Right atrium auricular region (tissue), 2 donors: ENCODE data around the gene JARID2. TPM values are rescaled to one million over a fixed set of nuclear protein-coding genes. Genes with fewer than 3 reads are reported as not detected.

Experiments used
- DNase-seq: peaks from one replicate; pipeline ENCODE4 v3.0.0-alpha.2; 2019; ENCODE audit warnings: low spot score
- H3K27ac ChIP-seq, 2 donors: fragments of 200-600 bp; sonication (generic); 1 replicate in 1 of 2; 2 replicates in 1 of 2; pipeline ENCODE4 v1.5.1; 2016 to 2019
- H3K27me3 ChIP-seq, 2 donors: fragments of 200-600 bp; sonication (generic); one replicate each; pipeline versions ENCODE4 v1.5.1 to v1.6.0; 2017 to 2019
- H3K36me3 ChIP-seq: fragments of 200-600 bp; sonication (generic); one replicate; pipeline ENCODE4 v1.5.1; 2016
- H3K4me1 ChIP-seq, 2 donors: fragments of 200-600 bp; sonication (generic); one replicate each; pipeline versions ENCODE4 v1.5.1 to v1.6.0; 2017 to 2019
- H3K4me3 ChIP-seq, 2 donors: fragments of 200-600 bp; sonication (generic); 1 replicate in 1 of 2; 2 replicates in 1 of 2; pipeline ENCODE4 v1.5.1; 2017 to 2019; ENCODE audit warnings: mild to moderate bottlenecking in 1 of 2, moderate library complexity in 1 of 2
- H3K9me3 ChIP-seq, 2 donors: fragments of 200-600 bp; sonication (generic); one replicate each; pipeline ENCODE4 v1.5.1; 2019
- total RNA-seq, 2 donors: library from RNA; depleted of rRNA; stranded (reverse); fragments of >200 nt; gene quantifications; one replicate each; pipeline ENCODE4 v1.1.0, GENCODE V29; 2016
- TF ChIP-seq, protein P1 (sequence below), 2 donors: fragments of 200-600 bp; sonication (generic); IDR thresholded peaks; one replicate each; pipeline ENCODE4 v1.5.1; 2019; ENCODE audit warnings: antibody characterized with exemption in 2 of 2

The JARID2 gene
- total RNA-seq, 2 donors from 2014 or later, result 6.5 to 6.7 TPM

DNA sequence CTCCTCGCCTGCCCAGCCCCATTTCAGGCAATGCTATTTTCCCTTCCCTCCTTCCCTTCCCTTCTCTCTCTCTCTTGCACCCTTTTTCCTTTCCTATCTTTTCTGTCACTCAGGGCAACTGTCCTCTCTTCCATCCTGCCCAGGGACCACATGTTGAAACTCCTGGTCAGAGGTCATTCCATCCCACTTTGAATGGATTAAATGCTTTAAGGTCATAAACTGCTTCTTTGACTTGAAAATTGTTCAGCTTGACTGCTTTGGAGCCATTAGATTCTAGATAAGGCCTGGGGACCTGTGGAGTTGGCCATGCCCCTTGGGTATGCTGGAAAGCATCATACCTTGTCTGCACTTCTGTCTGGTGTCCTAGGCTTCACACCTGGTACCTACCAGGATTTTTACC lies 310.8 kb downstream of the JARID2 start:
- no peaks in the 10 kb centered on the region for H3K36me3 ChIP-seq
- no peaks in the 10 kb centered on the region for H3K9me3 ChIP-seq
- H3K4me3 ChIP-seq, result no peak overlapping the region
- no peak overlapping the region for H3K27ac ChIP-seq
- H3K4me1 ChIP-seq, result peaks cover 0 to 11% of the 10 kb centered on the region in 2 donors
- TF ChIP-seq, protein P1, sequence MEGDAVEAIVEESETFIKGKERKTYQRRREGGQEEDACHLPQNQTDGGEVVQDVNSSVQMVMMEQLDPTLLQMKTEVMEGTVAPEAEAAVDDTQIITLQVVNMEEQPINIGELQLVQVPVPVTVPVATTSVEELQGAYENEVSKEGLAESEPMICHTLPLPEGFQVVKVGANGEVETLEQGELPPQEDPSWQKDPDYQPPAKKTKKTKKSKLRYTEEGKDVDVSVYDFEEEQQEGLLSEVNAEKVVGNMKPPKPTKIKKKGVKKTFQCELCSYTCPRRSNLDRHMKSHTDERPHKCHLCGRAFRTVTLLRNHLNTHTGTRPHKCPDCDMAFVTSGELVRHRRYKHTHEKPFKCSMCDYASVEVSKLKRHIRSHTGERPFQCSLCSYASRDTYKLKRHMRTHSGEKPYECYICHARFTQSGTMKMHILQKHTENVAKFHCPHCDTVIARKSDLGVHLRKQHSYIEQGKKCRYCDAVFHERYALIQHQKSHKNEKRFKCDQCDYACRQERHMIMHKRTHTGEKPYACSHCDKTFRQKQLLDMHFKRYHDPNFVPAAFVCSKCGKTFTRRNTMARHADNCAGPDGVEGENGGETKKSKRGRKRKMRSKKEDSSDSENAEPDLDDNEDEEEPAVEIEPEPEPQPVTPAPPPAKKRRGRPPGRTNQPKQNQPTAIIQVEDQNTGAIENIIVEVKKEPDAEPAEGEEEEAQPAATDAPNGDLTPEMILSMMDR (IDR thresholded peaks at IDR 0.05), result no peak
- no peaks in the 10 kb centered on the region for H3K27me3 ChIP-seq
- DNase-seq, result no peak

DNA sequence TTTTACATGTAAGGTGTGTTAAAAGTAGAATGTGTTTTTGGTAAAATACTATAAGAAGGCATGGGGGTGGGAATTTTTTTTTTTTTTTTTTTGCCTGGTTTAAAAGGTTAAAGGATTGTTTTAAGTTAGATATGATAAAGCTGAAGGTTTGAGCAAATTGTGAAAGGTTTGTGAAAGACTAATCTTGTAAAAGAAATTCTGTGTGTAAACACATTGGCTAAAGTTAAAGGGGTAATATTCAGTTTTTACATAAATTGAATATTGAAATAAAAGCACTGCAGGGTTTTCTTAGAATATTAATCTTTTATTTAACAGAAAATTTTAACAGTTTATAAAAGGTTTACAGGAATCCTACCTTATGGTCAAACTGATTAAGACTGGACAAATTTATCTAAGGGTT lies 311.3 kb downstream of the JARID2 start:
- TF ChIP-seq, protein P1 (IDR thresholded peaks at IDR 0.05), result no peak
- no peaks in the 10 kb centered on the region for H3K27me3 ChIP-seq
- H3K4me3 ChIP-seq, result no peak overlapping the region
- H3K9me3 ChIP-seq, result no peaks in the 10 kb centered on the region
- DNase-seq, result no peak
- no peaks in the 10 kb centered on the region for H3K36me3 ChIP-seq
- H3K4me1 ChIP-seq, result peaks cover 0 to 6% of the 10 kb centered on the region in 2 donors
- no peak overlapping the region for H3K27ac ChIP-seq

DNA sequence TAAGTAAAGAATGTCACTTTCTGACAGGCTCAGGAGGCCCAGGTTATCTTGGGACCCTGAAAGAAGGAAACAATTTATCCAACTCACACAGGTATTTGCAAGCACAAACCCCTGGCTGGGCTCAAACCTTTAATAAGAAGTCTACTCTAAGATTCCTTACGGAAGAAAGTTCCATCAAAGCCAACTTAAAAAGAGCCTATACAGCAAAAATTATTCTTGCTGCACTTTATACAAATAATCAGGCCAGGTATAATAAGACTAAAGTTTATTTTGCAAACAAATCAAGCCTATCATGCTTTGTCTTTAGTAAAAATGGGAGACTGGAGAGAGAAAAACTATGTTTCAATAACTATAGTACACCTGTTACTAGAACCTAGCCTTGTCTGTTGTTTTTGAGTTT lies 314.8 kb downstream of the JARID2 start:
- H3K27me3 ChIP-seq, result no peaks in the 10 kb centered on the region
- no peaks in the 10 kb centered on the region for H3K4me1 ChIP-seq
- no peak overlapping the region for H3K27ac ChIP-seq
- H3K9me3 ChIP-seq, result no peaks in the 10 kb centered on the region
- H3K4me3 ChIP-seq, result no peak overlapping the region
- no peak for DNase-seq
- TF ChIP-seq, protein P1 (IDR thresholded peaks at IDR 0.05), result no peak
- no peaks in the 10 kb centered on the region for H3K36me3 ChIP-seq

DNA sequence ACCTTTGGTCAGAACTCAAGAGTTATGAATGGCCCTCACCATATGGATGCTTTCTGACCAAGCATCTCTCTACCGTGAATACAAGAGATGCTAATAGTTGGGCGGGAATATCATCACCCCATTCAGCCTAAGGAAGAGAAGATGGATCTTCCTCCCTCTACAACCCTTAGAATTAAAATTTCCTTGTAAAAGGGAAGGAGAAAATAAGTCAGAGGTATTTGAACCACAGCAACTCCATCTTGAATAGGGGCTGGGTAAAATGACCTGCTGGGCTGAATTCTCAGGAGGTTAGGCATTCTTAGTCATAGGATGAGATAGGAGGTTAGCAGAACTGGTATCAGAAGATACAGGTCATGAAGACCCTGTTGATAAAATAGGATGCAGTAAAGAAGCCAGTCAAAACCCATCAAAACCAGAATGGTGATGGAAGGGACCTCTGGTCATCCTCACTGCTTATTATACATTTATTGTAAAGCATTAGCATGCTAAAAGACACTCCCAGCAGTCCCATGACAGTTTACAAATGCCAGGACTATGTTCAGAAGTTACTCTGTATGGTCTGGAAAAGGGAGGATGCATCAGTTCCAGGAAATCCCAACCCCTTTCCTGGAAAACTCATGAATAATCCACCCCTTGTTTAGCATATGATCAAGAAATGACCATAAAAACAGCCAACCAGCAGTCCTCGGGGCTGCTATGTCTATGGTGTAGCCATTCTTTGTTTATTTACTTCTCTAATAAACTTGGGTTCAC lies 315.8 kb downstream of the JARID2 start:
- Histone ChIP-seq H3K27ac (no peak overlapping the region), H3K4me1 (no peaks in the 10 kb centered on the region), H3K4me3 (no peak overlapping the region), H3K27me3 (no peaks in the 10 kb centered on the region), H3K36me3 (no peaks in the 10 kb centered on the region), H3K9me3 (no peaks in the 10 kb centered on the region)
- TF ChIP-seq, protein P1 (IDR thresholded peaks at IDR 0.05), result no peak
- no peak for DNase-seq

DNA sequence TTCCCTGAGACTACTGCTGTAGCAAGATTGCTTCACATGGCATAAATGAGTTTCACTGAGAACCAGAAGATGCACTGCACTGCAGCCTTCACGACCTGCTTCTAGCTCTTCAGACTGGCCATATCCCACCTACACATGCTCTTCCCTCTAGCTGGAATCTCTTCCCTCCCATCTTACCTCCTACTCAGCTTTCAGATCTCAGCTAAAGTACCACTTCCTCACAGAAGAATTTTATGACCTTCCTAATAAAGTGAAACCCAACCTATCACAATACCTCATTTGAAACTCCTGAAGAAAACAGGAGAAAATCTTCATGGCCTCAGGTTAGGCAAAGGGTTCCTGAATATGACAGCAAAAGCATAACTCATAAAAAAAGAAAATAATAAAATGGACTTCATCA lies 317.1 kb downstream of the JARID2 start:
- TF ChIP-seq, protein P1 (IDR thresholded peaks at IDR 0.05), result no peak
- Histone ChIP-seq H3K4me1 (no peaks in the 10 kb centered on the region), H3K4me3 (no peak overlapping the region), H3K9me3 (no peaks in the 10 kb centered on the region), H3K36me3 (no peaks in the 10 kb centered on the region), H3K27me3 (no peaks in the 10 kb centered on the region), H3K27ac (no peak overlapping the region)
- DNase-seq, result no peak
